OCI-LY3 (cell line): ENCODE measurements around the gene SMIM36.
A peak's percentile ranks its signal among the peaks of the same experiment; 100 is the strongest.

ENCODE experiments used
- H2AFZ ChIP-seq: fragments of 200-600, 300-600 bp; shearing (Covaris generic); 2 replicates; pipeline ENCODE4 v1.6.0; 2014; ENCODE audit warnings: antibody characterized with exemption, low read depth, low read length
- H3K27ac ChIP-seq: fragments of 200-600, 300-600 bp; sonication (generic); 2 replicates; pipeline ENCODE4 v1.5.1; 2014; ENCODE audit warnings: mild to moderate bottlenecking, low read length, moderate library complexity, mixed read lengths
- H3K27me3 ChIP-seq: fragments of 200-600, 300-600 bp; sonication (generic); 2 replicates; pipeline ENCODE4 v1.6.1; 2014; ENCODE audit warnings: low read depth, low read length, mixed read lengths
- H3K36me3 ChIP-seq: fragments of 200-600, 300-600 bp; sonication (generic); replicated peaks from 2 replicates; pipeline ENCODE3; 2014; ENCODE audit warnings: low read depth, low read length, mixed read lengths
- H3K4me1 ChIP-seq: fragments of 300-600, 200-600 bp; sonication (generic); 2 replicates; pipeline ENCODE4 v1.6.1; 2014; ENCODE audit warnings: low read length, mixed read lengths
- H3K4me2 ChIP-seq: fragments of 200-600, 300-600 bp; sonication (generic); 2 replicates; pipeline ENCODE4 v1.6.1; 2014; ENCODE audit warnings: low read length, mixed read lengths
- H3K4me3 ChIP-seq: fragments of 300-600, 200-600 bp; sonication (generic); 2 replicates; pipeline ENCODE4 v1.5.1; 2014; ENCODE audit warnings: antibody characterized with exemption, mild to moderate bottlenecking, low read length, moderate library complexity
- H3K79me2 ChIP-seq: fragments of 300-600, 200-600 bp; shearing (Covaris generic); 2 replicates; pipeline ENCODE4 v1.6.1; 2014; ENCODE audit warnings: mild to moderate bottlenecking, low read length, mixed read lengths
- H3K9ac ChIP-seq: fragments of 300-600, 200-600 bp; shearing (Covaris generic); 2 replicates; pipeline ENCODE4 v1.6.0; 2014; ENCODE audit warnings: mild to moderate bottlenecking, low read length, moderate library complexity
- H3K9me3 ChIP-seq: fragments of 200-600, 300-600 bp; shearing (Covaris generic); 2 replicates; pipeline ENCODE4 v1.6.1; 2014; ENCODE audit warnings: low read length, mixed read lengths; ENCODE audit not compliant: insufficient read depth
- H4K20me1 ChIP-seq: fragments of 200-600, 300-600 bp; sonication (generic); 2 replicates; pipeline ENCODE4 v1.6.1; 2016; ENCODE audit warnings: low read length, mixed read lengths; ENCODE audit not compliant: insufficient read depth
- CTCF ChIP-seq: fragments of 200-600, 300-600 bp; sonication (generic); IDR thresholded peaks from 2 replicates; pipeline ENCODE4 v1.5.1; 2014; ENCODE audit warnings: antibody characterized with exemption, low read length, low read depth
- EZH2phosphoT487 ChIP-seq: fragments of 200-600 bp; shearing (Covaris generic); IDR thresholded peaks from 2 replicates; pipeline ENCODE4 v1.6.1; 2018; ENCODE audit warnings: antibody characterized with exemption, mixed run types, low read depth

The SMIM36 gene

GRCh38 chr17:55490376-55490775, 20.9 kb downstream of the SMIM36 start:
- Histone ChIP-seq H3K36me3 (no peaks in the 10 kb centered on the region), H3K9me3 (no peaks in the 10 kb centered on the region), H3K79me2 (no peaks in the 10 kb centered on the region), H2AFZ (no peak overlapping the region), H4K20me1 (no peaks in the 10 kb centered on the region), H3K4me1 (no peaks in the 10 kb centered on the region), H3K9ac (no peak overlapping the region), H3K27ac (no peak overlapping the region), H3K4me2 (no peak overlapping the region), H3K4me3 (no peak overlapping the region), H3K27me3 (peaks cover 4% of the 10 kb centered on the region; the same call in 1 of the 2 replicates)
- no peak for TF ChIP-seq EZH2phosphoT487
- TF ChIP-seq CTCF, result no peak

- Histone ChIP-seq H3K27ac (no peak overlapping the region), H3K4me3 (no peak overlapping the region), H3K4me1 (peaks cover 6% of the 10 kb centered on the region), H3K36me3 (no peaks in the 10 kb centered on the region), H2AFZ (no peak overlapping the region), H3K4me2 (no peak overlapping the region), H4K20me1 (no peaks in the 10 kb centered on the region), H3K9me3 (no peaks in the 10 kb centered on the region), H3K27me3 (no peaks in the 10 kb centered on the region), H3K9ac (no peak overlapping the region), H3K79me2 (no peaks in the 10 kb centered on the region)
- TF ChIP-seq CTCF (no peak), EZH2phosphoT487 (no peak)
These were observed 23.4 kb downstream of the SMIM36 start for GRCh38 chr17:55487695-55488432.

- H2AFZ ChIP-seq, result no peak overlapping the region
- H3K9ac ChIP-seq, result no peak overlapping the region
- no peaks in the 10 kb centered on the region for H3K79me2 ChIP-seq
- no peaks in the 10 kb centered on the region for H3K27me3 ChIP-seq
- no peak for TF ChIP-seq CTCF
- no peak for TF ChIP-seq EZH2phosphoT487
- no peaks in the 10 kb centered on the region for H4K20me1 ChIP-seq
- no peak overlapping the region for H3K27ac ChIP-seq
- H3K36me3 ChIP-seq, result no peaks in the 10 kb centered on the region
- H3K4me1 ChIP-seq, result peaks cover 10% of the 10 kb centered on the region
- H3K4me2 ChIP-seq, result no peak overlapping the region
- no peak overlapping the region for H3K4me3 ChIP-seq
- no peaks in the 10 kb centered on the region for H3K9me3 ChIP-seq
These were observed 26.7 kb downstream of the SMIM36 start for GRCh38 chr17:55484575-55484974.

- H3K36me3 ChIP-seq, result no peaks in the 10 kb centered on the region
- no peak overlapping the region for H3K9ac ChIP-seq
- H3K4me2 ChIP-seq, result 0 out of 2 replicates have a peak overlapping the region, but pooled peaks have one; percentile 4
- no peaks in the 10 kb centered on the region for H3K79me2 ChIP-seq
- no peaks in the 10 kb centered on the region for H4K20me1 ChIP-seq
- H3K27me3 ChIP-seq, result no peaks in the 10 kb centered on the region; the same call in 1 of the 2 replicates
- H3K4me3 ChIP-seq, result no peak overlapping the region
- no peaks in the 10 kb centered on the region for H3K9me3 ChIP-seq
- no peak overlapping the region for H3K27ac ChIP-seq
- peaks cover 10% of the 10 kb centered on the region for H3K4me1 ChIP-seq
- H2AFZ ChIP-seq, result no peak overlapping the region
- TF ChIP-seq EZH2phosphoT487 (no peak), CTCF (no peak)
These were observed 28.5 kb downstream of the SMIM36 start for GRCh38 chr17:55482591-55483389.
